A549 (cell line): ENCODE results near the gene BAHCC1. TPM values are rescaled to one million over a fixed set of nuclear protein-coding genes. Genes with fewer than 3 reads are reported as not detected.

Experiments
- ATAC-seq, 2 experiments: fragments of 200-7000 bp in 1 of 2; fragments of >200 bp in 1 of 2; cut with Nextera tagmentation in 1 of 2; cut with Tn5 transposase in 1 of 2; 3 replicates each; pipeline versions ENCODE4 v1.8.0 to v1.9.1; 2018 to 2020; ENCODE audit warnings: mild to moderate bottlenecking in 1 of 2, moderate library complexity in 1 of 2
- CTCF ChIA-PET: fragments of 300-600 bp; sonication (Branson Sonifier 250); formaldehyde crosslinking; extraction: SDS; loops from one replicate; lab custom pipeline; 2021; ENCODE audit warnings: antibody characterized with exemption, inconsistent platforms; lab: Yijun Ruan, JAX
- POLR2A ChIA-PET: fragments of 350-600 bp; formaldehyde crosslinking; extraction: SDS; loops from one replicate; lab custom pipeline; 2021; ENCODE audit warnings: antibody characterized with exemption, inconsistent platforms; lab: Yijun Ruan, JAX
- DNase-seq, 2 experiments: peaks; one replicate each; pipeline versions ENCODE4 v3.0.0 to v3.0.0-alpha.2; 2011 to 2016; ENCODE audit warnings: low read depth in 1 of 2, low spot score in 1 of 2
- FAIRE-seq: peaks from 2 replicates; lab custom pipeline; 2011; peaks lifted over from hg19 to GRCh38; lab: Jason Lieb, UNC
- H3K27ac ChIP-seq, 2 experiments: fragments of >200 bp; sonication (Bioruptor Twin); formaldehyde crosslinking; 3 replicates each; pipeline ENCODE4 v1.5.1; 2016 to 2017
- H3K4me1 ChIP-seq: fragments of >200 bp; sonication (Bioruptor Twin); formaldehyde crosslinking; 3 replicates; pipeline ENCODE4 v1.6.1; 2016
- H3K4me2 ChIP-seq: fragments of >200 bp; sonication (Bioruptor Twin); formaldehyde crosslinking; 3 replicates; pipeline ENCODE4 v1.6.1; 2016
- H3K4me3 ChIP-seq: fragments of >200 bp; sonication (Bioruptor Twin); formaldehyde crosslinking; 3 replicates; pipeline ENCODE4 v1.5.1; 2016
- H3K9me3 ChIP-seq: fragments of >200 bp; sonication (Bioruptor Twin); formaldehyde crosslinking; 3 replicates; pipeline ENCODE4 v1.6.1; 2016
- BHLHE40 ChIP-seq: IDR thresholded peaks from 2 replicates; pipeline ENCODE4 v1.6.1; 2012; ENCODE audit warnings: low read depth, low read length, inconsistent platforms
- CBX2 ChIP-seq: fragments of 200-600 bp; sonication (generic); IDR thresholded peaks from 2 replicates; pipeline ENCODE4 v1.6.1; 2016; ENCODE audit warnings: low read depth, mild to moderate bottlenecking, borderline replicate concordance
- CHD2 ChIP-seq: fragments of 150-350 bp; IDR thresholded peaks from 2 replicates; pipeline ENCODE4 v1.6.1; 2014; ENCODE audit warnings: low read length; ENCODE audit not compliant: partially characterized antibody
- CHD4 ChIP-seq: fragments of 200-600 bp; sonication (generic); IDR thresholded peaks from 2 replicates; pipeline ENCODE4 v1.6.1; 2016; ENCODE audit warnings: antibody characterized with exemption, mild to moderate bottlenecking, borderline replicate concordance
- E2F6 ChIP-seq: IDR thresholded peaks from 2 replicates; pipeline ENCODE4 v1.6.1; 2012; ENCODE audit warnings: low read depth, borderline replicate concordance
- EHMT2 ChIP-seq: fragments of 200-600 bp; sonication (generic); IDR thresholded peaks from 2 replicates; pipeline ENCODE4 v1.6.1; 2016; ENCODE audit warnings: antibody characterized with exemption, low read depth, mild to moderate bottlenecking, moderate library complexity
- EP300 ChIP-seq, 2 experiments: fragments of >200 bp; sonication (Bioruptor Twin); formaldehyde crosslinking; IDR thresholded peaks; 2 replicates in 1 of 2; 3 replicates in 1 of 2; pipeline ENCODE4 v1.6.1; 2016 to 2017
- ESRRA ChIP-seq: fragments of 150-350 bp; IDR thresholded peaks from 2 replicates; pipeline ENCODE4 v1.6.1; 2014; ENCODE audit warnings: mild to moderate bottlenecking, low read length, borderline replicate concordance
- FOXS1 ChIP-seq: fragments of 250-450 bp; sonication (Bioruptor Pico); IDR thresholded peaks from 2 replicates; pipeline ENCODE4 v1.5.0; 2020; ENCODE audit warnings: mild to moderate bottlenecking, moderate library complexity
- GATA3 ChIP-seq: IDR thresholded peaks from 2 replicates; pipeline ENCODE4 v1.6.1; 2012; ENCODE audit warnings: borderline replicate concordance
- HDAC2 ChIP-seq: fragments of 200-600 bp; sonication (generic); IDR thresholded peaks from 2 replicates; pipeline ENCODE4 v1.6.1; 2016
- HEYL ChIP-seq: fragments of 250-450 bp; sonication (Bioruptor Pico); IDR thresholded peaks from 2 replicates; pipeline ENCODE4 v1.8.0; 2021; ENCODE audit warnings: mild to moderate bottlenecking, moderate library complexity
- JUN ChIP-seq, 2 experiments: fragments of >200 bp; sonication (Bioruptor Twin); formaldehyde crosslinking; IDR thresholded peaks; 2 replicates in 1 of 2; 3 replicates in 1 of 2; pipeline ENCODE4 v1.6.1; 2016 to 2017
- JUNB ChIP-seq: fragments of >200 bp; sonication (Bioruptor Twin); formaldehyde crosslinking; IDR thresholded peaks from 2 replicates; pipeline ENCODE4 v1.6.1; 2016
- KDM1A ChIP-seq: fragments of 200-600 bp; sonication (generic); IDR thresholded peaks from 2 replicates; pipeline ENCODE4 v1.6.1; 2016; ENCODE audit warnings: low read depth, mild to moderate bottlenecking
- MAFK ChIP-seq: fragments of 450-650 bp; IDR thresholded peaks from 2 replicates; pipeline ENCODE4 v1.6.1; 2014; ENCODE audit not compliant: partially characterized antibody
- NPAS2 ChIP-seq: fragments of 250-450 bp; sonication (Bioruptor Pico); IDR thresholded peaks from 2 replicates; pipeline ENCODE4 v1.8.0; 2022; ENCODE audit warnings: mild to moderate bottlenecking, moderate library complexity, borderline replicate concordance
- RAD21 ChIP-seq, 2 experiments: fragments of >200 bp in 1 of 2; sonication (Bioruptor Twin) in 1 of 2; formaldehyde crosslinking in 1 of 2; IDR thresholded peaks in 1 of 2; conservative IDR thresholded peaks in 1 of 2; 2 replicates in 1 of 2; 3 replicates in 1 of 2; pipeline ENCODE4 v1.6.1; 2012 to 2018; ENCODE audit warnings: inconsistent platforms in 1 of 2
- RARB ChIP-seq: fragments of 250-450 bp; sonication (Bioruptor Pico); IDR thresholded peaks from 2 replicates; pipeline ENCODE4 v1.8.0; 2021; ENCODE audit warnings: mild to moderate bottlenecking, moderate library complexity
- SMC3 ChIP-seq: fragments of >200 bp; sonication (Bioruptor Twin); formaldehyde crosslinking; IDR thresholded peaks from 3 replicates; pipeline ENCODE4 v1.6.1; 2018; ENCODE audit warnings: inconsistent platforms
- ZC3H11A ChIP-seq: fragments of 450-650 bp; IDR thresholded peaks from 2 replicates; pipeline ENCODE4 v1.6.1; 2014; ENCODE audit warnings: antibody characterized with exemption, mild to moderate bottlenecking
- ZFP36 ChIP-seq: fragments of 450-650 bp; IDR thresholded peaks from 2 replicates; pipeline ENCODE4 v1.6.1; 2014; ENCODE audit warnings: borderline replicate concordance; ENCODE audit not compliant: partially characterized antibody
- ZSCAN20 ChIP-seq: fragments of 250-450 bp; sonication (Bioruptor Pico); IDR thresholded peaks from 2 replicates; pipeline ENCODE4 v1.8.0; 2022; ENCODE audit warnings: mild to moderate bottlenecking, moderate library complexity
- WGBS: methylation state at CpG from one replicate; pipeline ENCODE4 v1.1.6; 2017; ENCODE audit errors: missing lambda C conversion rate; 5-methylcytosine and 5-hydroxymethylcytosine counted together
- polyA plus RNA-seq, 4 experiments: library from polyadenylated mRNA; depleted of rRNA in 3 of 4; stranded (reverse); fragments of >200 nt; fragmentation: RNase III in 1 of 4; extraction: RNeasy Plus Mini Kit Qiagen cat#74134 plus additional on column Dnase treatment in 1 of 4; gene quantifications; 2 replicates in 3 of 4; 3 replicates in 1 of 4; pipeline ENCODE4 v1.2.3, GENCODE V29; 2011 to 2017
- TF ChIP-seq, protein P1 (sequence below): fragments of >200 bp; sonication (Bioruptor Twin); formaldehyde crosslinking; IDR thresholded peaks from 3 replicates; pipeline ENCODE4 v1.5.1; 2016

The BAHCC1 gene
- polyA plus RNA-seq, 2 of the 4 experiments (the other 2 are of a cell fraction) = 2.6 to 5.8 TPM

GRCh38 chr17:81428948-81429774 lies 33.9 kb downstream of the BAHCC1 start (continued):
- TF ChIP-seq GATA3 = peak; percentile 71
- no peak for TF ChIP-seq CHD2
- TF ChIP-seq, all 56 proteins: peak for 11

DNA sequence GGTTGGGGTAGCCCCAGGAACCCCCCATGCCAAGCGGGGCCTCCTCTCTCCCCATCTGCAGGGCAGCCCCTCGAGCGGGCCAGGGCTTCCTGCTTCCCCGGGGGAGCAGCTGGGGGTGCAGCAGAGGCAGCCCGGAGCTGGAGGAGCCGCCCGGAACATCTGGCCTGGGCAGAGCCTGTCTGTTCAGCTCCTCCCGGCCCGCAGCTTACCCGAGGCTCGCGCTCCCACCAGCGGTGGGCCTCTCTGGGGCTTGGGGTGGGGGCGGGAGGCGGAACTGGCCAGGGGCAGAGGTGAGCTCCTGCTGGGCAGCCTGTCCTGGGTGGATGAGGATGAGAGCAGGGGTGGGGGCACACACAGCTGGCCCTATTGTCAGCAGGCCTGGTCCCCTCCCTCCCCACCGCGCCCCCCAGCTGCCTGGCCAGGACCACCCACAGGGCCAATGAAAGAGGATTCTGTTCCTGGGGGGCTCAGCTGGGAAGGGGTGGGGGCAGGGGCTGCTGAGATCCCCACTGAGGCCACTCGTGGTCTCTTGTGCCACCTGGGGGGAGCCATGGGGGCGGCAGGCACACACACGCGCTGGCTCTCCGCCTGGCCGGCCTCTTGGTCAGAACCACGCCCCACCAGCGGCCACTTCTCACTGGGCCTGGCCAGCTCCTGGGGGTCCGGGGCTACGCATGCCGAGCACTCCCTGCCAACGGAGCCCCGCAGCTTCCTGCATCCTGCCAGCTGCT lies 34.7 kb downstream of the BAHCC1 start:
- ATAC-seq = peak; percentile 37 to 71
- H3K4me2 ChIP-seq = peak overlapping the region; percentile 78

GRCh38 chr17:81431545-81432482 lies 36.6 kb downstream of the BAHCC1 start:
- FAIRE-seq (no peak), DNase-seq (no peak), ATAC-seq (no peak)
- Histone ChIP-seq H3K9me3 (no peaks in the 10 kb centered on the region), H3K4me2 (no peak overlapping the region), H3K4me1 (peaks cover 57% of the 10 kb centered on the region), H3K4me3 (no peak overlapping the region), H3K27ac (peak overlapping the region in 1 of 2 experiments; percentile 15; a peak in 1 of 6 replicates)
- TF ChIP-seq E2F6 = no peak
- TF ChIP-seq ESRRA = no peak
- TF ChIP-seq ZC3H11A = no peak
- TF ChIP-seq HDAC2 = 0 out of 2 replicates have a peak, but pooled peaks have one; percentile 32
- no peak for TF ChIP-seq BHLHE40
- no peak for TF ChIP-seq CHD2
- TF ChIP-seq EP300 (IDR thresholded peaks at IDR 0.05) = no peak
- 0 out of 2 replicates have a peak, but pooled peaks have one; percentile 62 for TF ChIP-seq CHD4
- no peak for TF ChIP-seq JUNB
- peak; percentile 74; the same call in 1 of the 2 replicates for TF ChIP-seq KDM1A
- no peak for TF ChIP-seq ZSCAN20 (CRISPR knock-in tag)
- TF ChIP-seq HEYL (CRISPR knock-in tag) = no peak
- TF ChIP-seq RAD21 (conservative IDR thresholded peaks at IDR 0.05 in 1 of 2, IDR thresholded peaks at IDR 0.05 in 1 of 2) = no peak
- TF ChIP-seq, protein P1, sequence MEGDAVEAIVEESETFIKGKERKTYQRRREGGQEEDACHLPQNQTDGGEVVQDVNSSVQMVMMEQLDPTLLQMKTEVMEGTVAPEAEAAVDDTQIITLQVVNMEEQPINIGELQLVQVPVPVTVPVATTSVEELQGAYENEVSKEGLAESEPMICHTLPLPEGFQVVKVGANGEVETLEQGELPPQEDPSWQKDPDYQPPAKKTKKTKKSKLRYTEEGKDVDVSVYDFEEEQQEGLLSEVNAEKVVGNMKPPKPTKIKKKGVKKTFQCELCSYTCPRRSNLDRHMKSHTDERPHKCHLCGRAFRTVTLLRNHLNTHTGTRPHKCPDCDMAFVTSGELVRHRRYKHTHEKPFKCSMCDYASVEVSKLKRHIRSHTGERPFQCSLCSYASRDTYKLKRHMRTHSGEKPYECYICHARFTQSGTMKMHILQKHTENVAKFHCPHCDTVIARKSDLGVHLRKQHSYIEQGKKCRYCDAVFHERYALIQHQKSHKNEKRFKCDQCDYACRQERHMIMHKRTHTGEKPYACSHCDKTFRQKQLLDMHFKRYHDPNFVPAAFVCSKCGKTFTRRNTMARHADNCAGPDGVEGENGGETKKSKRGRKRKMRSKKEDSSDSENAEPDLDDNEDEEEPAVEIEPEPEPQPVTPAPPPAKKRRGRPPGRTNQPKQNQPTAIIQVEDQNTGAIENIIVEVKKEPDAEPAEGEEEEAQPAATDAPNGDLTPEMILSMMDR = no peak
- no peak for TF ChIP-seq ZFP36
- TF ChIP-seq FOXS1 (CRISPR knock-in tag) = no peak
- no peak for TF ChIP-seq MAFK
- no peak for TF ChIP-seq RARB (CRISPR knock-in tag)
- TF ChIP-seq SMC3 = no peak
- no peak for TF ChIP-seq CBX2
- no peak for TF ChIP-seq NPAS2 (CRISPR knock-in tag)
- POLR2A ChIA-PET = no interaction called here
- 85% methylated on average over 23 of the region's 25 CpGs for WGBS
- CTCF ChIA-PET = interaction anchor here (0.9 to 4.5 kb wide), 13 partner anchors 8 to 177 kb away, joined by 3 to 39 read pairs (median 12); partner anchors contain the start of gene BAHCC1

More for the DNA sequence above, 34.7 kb downstream of the BAHCC1 start:
- DNase-seq = no peak
- no peak for FAIRE-seq
- TF ChIP-seq RAD21 (conservative IDR thresholded peaks at IDR 0.05 in 1 of 2, IDR thresholded peaks at IDR 0.05 in 1 of 2) (peak in 1 of 2 experiments; percentile 48; a peak in 3 of 5 replicates), EHMT2 (no peak), JUN (IDR thresholded peaks at IDR 0.05) (no peak), SMC3 (peak; percentile 18; the same call in 1 of the 3 replicates)
- ChIA-PET CTCF (interaction anchor here (0.7 to 4.5 kb wide), 30 partner anchors 10 to 177 kb away, joined by 3 to 39 read pairs (median 5); partner anchors contain the start of genes BAHCC1 and SLC38A10), POLR2A (interaction anchor here (0.8 to 3.1 kb wide), 6 partner anchors 10 to 191 kb away, joined by 3 to 25 read pairs (median 6); partner anchors contain the start of genes BAHCC1, NDUFAF8 and TEPSIN)
- H3K27ac ChIP-seq = peak overlapping the region; percentile 69 to 84
- WGBS = 64% methylated on average over 19 of the region's 30 CpGs
- H3K4me1 ChIP-seq = peaks cover 56% of the 10 kb centered on the region
- no peaks in the 10 kb centered on the region for H3K9me3 ChIP-seq
- no peak overlapping the region for H3K4me3 ChIP-seq
